Stimulated activated CD8-positive, alpha-beta memory T cell treated with anti-CD3 and anti-CD28 coated beads, Interleukin-15, amount 100 ng/mL, for 1 hour (primary cell): ENCODE measurements around the gene TINCR.
A peak's percentile ranks its signal among the peaks of the same experiment; 100 is the strongest.

ENCODE experiments used
- DNase-seq: peaks from one replicate; pipeline ENCODE4 v3.0.0-alpha.2; 2020; ENCODE audit warnings: low read depth

Gene TINCR

DNA sequence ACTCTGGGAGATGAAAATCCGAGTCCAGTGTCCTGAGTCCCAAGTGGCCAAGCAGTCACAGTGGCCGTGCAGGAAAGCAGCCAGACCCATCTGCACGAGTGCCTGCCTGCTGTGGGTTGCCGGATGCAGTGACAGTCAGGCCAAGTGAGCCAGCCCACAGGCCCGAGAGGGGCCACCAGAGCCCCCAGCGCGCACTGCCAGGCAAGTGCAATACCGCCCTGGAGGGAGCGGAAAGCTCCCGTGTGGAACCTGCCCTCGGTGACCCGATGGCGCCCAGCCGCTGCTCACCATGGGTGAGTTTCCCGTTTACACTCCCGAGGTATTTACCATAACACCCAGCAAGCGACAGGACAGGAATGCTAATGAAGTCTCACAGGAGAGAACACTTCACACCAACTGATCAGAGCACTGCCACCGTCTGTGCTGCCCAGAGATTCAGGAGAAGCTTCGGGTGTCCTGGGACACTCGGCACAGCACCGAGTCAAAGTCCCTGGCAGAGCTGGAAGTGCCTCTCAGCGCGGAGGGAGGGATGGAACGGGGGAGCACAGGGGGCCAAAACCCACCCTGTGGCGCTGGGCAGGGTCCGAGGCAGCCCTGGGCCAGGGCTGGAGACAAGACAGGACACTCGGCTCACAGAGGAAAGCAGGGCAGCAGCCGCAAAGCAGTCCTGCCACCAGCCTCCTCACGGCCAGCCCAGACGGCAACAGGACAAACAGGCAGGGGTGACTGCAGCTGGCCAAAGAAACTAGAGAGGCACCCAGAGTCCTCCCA lies 21.3 kb upstream of the TINCR start:
- DNase-seq, result no peak

DNA sequence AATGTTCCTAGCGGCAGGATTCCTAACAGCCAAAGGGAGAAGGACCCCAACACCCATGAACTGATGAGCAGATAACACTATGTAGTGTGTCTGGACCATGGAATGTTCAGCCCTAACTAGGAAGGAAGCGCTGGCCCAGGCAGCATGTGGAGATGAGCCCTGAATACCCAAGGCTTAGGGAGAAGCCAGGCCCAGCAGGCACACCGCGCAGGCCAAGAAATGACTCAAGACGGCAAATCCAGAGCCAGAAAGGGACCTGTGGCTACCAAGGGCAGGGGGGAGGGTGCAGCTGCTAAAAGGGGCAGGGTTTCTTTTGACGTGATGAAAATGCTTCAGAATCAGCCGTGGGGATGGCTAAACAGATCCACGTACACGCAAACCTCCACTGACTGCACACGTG lies 20.7 kb upstream of the TINCR start:
- DNase-seq, result no peak

DNA sequence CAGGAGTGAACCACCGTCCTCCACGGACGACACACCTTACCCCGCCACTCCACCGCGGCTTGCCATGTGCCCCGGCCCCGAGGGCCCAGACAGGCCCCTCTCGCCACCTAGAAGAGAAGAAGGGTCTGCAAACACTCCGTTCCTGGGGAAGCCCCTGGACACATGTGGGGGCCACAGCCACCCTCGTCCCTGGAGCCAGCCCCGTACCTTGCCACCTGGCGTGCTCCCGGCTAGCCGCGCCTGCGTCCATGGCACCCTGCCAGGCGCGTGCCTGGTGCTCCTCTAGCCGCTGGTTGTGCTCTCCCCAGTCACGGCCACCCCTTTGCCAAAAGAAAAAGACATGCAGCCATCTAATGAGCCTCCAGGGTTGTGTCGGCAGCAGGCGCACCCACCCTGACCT lies 19.9 kb upstream of the TINCR start:
- DNase-seq, result no peak

DNA sequence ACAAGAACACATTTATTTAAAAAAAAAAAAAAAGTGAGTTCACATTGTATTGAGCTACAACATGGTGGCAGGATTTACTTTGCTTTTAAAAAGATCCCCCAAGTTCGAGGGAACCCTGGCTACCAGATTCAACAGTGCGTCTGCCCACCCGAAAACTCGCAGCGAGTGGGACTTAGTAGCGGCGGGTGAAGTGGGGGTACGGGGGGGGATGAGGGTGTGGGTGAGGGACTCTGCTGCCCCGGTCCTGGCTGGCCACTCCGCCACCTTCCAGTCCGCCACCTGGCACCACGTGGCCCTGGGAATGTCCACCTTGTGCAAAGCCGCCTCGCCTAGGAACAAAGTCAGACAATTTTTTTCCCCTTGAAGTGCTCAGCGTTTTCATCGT lies 19.3 kb upstream of the TINCR start:
- no peak for DNase-seq

DNA sequence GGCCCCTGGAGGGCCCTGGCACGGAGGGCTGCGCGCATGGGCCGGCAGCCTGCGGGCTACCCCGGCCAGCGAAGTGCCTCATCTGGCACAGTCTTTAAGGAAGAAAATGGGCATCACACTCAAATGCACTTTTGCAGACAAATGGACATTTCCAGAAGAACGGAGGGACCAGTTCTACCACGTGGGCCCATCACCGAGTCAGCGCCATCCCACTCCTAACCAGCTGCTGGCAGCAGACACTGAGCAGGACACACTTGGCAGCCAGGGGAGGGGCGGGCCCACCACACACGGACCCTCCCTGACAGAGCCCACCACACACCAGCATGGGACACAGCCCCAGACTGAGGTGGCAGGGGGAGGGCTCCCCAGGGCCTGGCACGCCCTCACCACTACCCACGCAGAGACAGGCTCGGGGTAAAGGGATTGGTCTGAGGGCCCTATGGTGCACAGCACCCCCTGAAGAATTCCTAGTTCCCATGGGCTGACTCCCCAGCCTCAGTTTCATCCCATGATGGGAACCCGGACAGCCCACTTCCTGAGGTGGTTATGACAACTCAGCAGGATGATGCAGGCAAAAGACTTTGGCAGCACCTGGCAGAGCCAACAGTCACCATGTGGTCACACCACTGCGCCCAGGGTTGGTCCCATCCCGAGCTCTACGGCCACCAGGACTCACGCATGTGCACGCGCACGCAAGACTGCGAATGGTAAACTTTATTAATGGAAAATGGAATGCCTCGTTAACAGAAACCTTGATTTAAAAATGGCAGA lies 18.7 kb upstream of the TINCR start:
- DNase-seq, result no peak

DNA sequence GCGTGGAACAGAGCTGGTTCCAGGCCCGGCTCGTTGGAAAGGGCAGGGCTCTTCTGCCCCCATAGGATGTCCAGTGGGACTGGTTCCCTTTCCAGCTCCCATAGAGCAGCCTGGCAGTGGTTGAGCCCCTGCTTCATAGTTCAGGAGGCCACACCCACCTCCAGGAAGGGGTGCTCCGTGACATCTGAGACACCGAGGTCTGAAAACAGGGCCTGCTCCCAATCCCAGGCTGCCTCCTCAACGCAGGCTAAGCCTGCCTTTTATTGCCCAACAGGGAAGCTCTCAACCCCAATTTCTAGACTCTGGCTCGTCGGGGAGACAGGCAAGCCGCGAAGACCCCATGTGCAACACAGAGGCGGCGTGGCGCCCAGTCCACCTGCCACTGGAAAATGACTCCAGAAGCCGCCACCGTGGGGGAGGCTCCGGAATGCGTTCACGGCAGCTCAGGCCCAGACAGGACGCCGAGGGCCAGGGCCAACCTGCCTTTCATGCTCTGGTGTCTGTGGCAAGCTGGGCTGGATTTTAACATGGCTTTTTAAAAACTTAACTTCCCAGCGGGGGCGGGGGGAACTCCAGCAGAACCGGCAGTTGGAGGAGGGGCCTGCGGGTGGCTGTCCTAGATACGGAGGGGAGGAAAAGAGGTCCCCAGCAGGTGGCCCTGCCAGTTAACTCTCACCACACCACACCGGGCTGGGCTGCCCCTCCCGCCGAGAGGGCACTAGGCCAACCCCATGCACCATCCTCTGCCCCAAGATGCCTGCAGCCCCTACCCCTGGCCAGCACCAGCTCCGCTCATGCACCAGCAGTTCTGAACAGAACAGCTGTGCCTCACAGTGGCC lies 17.9 kb upstream of the TINCR start:
- no peak for DNase-seq

DNA sequence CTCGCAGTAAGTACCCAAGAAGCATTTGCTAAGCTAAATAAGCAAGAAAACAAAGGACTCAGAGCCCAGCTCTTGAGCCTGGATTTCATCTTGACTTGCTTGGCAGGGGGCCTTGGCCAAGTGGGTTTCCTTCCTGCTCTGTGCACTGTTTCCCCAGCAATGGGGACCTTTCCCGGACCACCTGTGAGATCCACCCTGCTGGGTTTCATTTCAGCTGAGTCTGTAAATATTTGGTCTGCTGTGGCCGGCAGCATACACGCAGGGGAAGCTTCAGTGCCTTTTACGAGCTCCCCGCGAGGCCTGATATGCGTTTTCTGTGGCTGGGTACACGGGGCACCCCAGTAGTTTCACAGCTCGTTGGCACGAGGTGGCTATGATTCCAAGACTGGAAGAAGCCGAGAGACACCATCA lies 12.4 kb upstream of the TINCR start:
- no peak for DNase-seq

DNA sequence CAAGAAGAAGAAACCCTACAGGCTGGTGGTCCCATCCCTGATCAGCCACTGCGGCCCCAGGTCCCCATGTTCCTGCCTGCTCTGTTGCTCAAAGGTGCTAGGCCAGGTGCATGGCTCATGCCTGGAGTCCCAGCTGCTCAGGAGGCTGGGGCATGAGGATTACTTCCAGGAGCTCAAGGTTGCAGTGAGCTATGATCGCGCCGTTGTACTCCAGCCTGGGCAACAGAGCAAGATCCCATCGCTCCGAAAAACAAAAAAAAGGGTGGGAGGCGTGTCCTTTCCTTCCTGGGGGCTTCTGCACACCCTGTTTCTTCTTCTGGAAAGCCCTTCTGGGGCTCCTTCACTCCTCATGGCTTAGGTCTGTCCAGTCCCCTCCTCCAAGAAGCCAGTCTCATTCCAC lies 11.9 kb upstream of the TINCR start:
- no peak for DNase-seq

DNA sequence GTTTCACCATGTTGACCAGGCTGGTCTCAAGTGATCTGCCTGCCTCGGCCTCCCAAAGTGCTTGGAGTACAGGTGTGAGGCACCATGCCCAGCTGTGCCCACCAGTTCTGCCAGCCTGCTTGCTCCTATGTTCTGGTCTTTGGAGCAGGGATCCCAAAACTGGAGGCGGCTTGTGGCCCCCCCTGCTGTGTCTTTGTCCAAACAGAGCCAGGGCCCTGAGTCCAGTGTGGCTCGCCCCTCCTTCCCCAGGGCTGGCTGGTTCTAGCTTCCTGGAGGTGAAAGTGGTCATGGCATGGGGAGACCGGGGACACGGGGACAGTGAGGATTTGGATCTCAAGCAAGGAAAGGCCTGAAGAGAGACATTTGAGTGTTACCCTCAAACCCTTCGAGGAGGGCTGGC lies 11.5 kb upstream of the TINCR start:
- no peak for DNase-seq

DNA sequence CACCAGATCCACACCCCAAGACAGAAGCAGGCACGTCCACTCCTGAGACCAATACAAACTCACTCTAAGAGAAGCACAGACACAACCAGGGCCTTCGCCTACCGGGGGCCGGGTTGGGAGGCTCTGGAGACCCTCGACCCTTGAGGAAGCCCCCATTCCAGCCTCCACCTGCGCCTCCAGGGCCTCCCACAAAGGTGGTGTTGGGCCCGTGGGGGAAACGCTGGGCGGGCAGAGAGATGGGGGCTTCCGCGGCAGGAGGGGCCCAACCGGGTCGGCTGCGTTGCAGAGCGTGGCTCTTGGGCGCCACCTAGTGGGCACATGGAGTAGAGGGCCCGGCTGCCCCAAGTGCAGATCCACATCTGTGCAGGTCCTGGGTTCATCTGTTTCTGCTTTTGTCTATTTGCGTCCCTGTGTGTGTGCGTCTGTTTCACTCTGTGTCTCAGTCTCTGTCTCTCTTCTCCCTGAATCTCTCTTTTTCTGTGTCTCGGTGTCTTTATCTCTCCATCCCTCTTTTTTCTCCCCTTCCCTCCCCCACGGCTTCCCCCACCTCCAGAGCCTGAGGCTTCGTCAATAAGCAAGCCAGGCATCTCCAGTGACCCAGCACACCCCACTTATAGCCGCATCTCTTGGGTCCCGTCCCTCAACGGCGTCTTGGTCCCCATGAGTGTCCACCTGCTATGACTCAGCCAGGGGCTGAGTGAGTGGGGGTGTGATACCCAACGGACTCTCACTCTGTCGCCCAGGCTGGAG lies 10.5 kb upstream of the TINCR start:
- DNase-seq, result peak; percentile 56

DNA sequence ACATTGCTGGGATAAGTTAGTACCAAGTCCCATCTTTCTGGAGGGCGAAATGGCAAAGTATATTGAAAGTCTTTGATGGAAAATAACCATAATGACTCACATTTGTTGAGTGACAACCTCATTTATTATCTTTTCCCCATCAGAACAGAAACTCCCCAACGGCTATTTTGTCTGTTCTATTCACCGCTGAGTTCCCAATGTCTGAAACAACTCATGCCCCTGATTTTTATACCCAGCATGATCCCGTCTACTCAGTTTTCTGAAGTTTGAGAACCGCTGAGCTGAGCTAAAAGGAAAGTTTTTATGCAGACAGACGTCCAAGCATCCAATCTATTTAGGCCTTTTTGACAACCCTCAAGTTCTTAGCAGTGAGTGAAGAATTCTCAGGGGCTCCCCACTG lies 7.8 kb upstream of the TINCR start:
- DNase-seq, result no peak

DNA sequence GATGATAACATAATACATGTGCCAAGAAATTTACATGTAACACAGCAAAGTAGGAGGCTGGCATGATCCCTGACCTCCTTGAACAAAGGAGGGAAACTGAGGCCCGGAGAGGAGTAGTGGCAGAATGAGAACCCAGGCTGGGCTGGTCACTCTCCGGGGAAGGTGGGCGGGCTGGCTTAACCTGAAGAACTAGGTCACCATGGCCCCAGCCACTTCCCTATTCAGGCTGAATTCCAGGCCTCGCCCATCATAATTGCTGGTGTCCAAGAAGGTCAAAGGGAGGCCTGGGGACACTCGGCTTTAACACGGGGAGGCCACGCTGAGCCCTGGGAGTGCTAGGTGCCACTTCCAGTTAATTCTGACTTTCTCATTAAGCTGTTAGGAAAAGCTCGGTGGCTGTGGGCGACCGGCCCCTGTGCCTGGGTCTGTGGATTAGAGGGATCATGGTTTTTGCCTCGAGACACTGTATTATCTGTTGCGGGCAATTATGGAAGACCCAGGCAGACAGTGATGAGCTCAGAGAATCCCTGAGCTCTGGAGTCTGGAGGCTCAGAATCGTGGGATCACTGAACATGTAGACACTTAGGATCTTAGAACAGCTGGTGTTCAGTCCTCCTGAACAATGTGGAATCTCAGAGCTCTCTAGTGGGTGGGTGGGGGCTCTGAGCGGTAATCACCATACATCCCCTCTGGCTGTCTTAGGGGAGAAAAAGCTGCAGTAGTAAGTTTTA lies 5.0 kb upstream of the TINCR start:
- no peak for DNase-seq

DNA sequence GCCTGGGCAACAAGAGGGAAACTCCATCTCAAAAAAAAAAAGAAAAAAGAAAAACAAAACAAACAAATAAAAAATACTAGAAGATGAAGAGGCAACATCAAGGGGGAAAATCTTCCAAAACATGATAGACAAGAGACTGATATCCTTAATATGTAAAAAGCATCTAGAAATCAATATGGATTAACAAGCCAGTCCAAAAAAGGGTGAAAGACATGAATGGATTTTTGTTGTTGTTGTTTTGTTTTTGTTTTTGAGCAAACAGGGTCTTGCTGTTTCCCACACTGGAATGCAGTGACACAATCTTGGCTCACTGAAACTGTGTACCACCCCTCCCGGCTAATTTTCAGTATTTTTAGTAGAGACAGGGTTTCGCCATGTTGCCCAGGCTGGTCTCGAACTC lies 4.0 kb upstream of the TINCR start:
- no peak for DNase-seq

DNA sequence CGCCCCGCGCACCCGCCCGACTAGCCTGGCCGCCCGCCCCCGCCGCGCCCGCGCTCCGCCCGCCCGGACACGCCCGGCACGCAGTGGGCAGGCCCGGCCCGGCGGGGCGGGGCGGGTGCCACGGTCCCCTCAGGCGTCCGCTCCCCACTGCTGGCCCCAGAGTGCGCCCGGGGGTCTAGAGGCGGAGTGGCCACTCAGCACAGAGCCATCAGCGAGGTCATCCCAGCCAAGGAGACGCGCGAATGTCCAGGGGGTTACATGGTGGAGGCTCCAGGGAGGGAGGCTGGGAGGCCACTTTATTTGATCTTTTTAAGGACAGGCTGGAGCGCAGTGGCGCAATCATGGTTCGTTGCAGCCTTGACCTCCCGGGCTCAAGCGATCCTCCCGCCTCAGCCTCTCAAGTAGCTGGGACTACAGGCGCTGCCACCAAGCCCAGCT lies 236 bp upstream of the TINCR start:
- no peak for DNase-seq

DNA sequence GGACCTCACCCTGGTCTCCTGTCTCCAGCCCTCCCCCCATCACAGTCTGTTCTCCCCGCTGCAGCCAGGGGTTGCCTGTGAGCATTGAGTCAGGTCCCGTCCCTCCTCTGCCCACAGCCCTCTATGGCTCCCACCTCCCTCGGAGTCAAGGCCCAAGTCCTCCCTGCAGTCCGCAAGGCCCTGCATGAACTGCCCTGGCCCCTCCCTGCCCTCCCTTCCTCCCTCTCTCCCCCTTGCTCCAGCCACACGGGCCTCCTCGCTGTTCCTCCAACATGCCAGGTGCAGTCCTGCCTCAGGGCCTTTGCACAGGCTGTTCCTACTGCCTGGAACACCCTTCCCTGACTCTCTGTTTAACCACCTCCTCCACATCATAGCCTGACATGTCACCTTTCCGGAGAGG lies 2.8 kb downstream of the TINCR start:
- DNase-seq, result no peak

DNA sequence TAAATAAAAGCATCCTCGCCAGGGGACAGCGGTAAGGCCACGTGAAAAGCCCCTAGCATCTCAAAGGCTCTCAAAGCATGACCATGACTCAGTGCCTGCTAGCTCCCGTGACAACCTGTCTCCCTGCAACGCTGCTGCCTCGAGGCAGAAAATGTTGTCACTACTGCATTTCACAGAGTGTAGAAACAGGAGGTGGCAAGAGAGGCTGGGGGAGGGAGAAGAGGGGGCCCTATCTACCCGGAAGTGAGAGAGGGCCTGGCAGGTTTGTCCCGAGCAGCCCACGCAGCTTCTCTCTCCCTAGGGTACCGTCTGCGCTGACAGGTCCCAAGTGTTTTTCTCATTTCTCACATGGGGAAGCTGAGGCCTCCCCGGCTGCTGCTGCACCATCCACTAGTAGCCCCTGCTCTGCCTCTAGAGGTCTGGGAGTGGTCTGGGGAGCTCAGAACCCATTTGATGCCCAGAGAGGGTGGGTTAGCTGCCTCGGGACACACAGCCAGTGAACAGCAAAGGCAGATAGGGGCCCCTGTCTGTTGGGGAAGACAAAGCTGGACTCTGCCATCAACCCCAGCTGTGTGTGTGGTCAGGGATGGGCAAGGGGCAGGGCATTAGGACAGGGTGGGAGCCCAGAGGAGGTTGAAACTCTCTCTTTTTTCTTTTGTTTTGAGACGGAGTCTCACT lies 3.7 kb downstream of the TINCR start:
- no peak for DNase-seq

DNA sequence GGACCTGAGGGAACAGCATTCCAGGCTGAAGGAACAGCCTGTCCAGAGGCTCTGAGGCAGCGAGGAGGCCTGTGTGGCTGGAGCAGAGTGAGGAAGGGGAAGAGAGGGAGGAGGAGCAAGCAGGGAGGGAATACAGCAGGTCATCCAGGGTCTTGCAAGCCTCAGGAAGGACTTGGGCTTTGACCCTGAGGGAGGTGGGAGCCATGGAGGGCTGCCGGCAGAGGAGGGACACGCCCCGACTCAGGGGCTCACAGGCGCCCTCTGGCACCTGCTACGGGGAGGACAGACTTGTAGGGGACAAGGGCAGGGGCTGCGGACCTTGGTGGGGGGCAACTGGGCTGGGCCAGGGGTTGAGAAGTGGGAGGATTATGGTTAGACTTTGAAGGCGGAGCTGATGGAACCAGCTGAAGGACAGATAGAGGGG lies 4.7 kb downstream of the TINCR start:
- no peak for DNase-seq

DNA sequence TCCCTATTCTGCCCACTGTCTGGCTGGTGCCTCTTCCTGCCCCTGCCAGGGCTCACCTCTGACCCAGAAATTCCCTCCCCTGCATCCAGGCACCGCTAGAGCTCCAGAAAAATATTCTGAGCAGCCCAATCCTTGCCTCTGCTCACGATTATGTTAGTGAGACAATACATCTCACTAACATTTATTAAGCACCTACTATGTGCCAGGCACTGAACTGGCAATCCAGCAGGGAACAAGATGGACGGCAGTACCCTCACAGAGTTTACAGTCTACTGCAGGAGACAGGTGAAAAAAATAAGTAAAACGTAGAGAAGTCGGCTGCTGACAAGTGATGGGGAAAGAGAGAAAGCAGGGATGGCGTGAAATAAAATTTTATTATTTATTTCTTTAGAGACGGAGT lies 5.5 kb downstream of the TINCR start:
- DNase-seq, result no peak

DNA sequence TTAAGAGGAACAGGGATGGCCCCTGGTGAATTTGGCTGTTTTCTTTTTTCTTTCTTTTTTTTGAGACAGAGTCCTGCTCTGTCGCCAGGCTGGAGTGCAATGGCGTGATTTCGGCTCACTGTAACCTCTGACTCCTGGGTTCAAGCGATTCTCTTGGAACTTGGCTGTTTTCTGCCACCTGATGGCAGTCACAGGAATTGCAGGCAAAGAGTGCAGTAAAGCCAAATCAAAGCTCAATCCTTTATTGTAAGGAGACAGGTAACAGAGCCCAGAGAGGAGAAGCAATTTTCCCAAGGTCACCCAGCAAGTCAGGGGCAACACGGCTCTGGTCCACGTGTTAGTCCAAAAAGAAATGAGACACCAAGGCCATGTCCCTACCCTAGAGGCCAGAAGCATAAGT lies 6.2 kb downstream of the TINCR start:
- DNase-seq, result no peak

DNA sequence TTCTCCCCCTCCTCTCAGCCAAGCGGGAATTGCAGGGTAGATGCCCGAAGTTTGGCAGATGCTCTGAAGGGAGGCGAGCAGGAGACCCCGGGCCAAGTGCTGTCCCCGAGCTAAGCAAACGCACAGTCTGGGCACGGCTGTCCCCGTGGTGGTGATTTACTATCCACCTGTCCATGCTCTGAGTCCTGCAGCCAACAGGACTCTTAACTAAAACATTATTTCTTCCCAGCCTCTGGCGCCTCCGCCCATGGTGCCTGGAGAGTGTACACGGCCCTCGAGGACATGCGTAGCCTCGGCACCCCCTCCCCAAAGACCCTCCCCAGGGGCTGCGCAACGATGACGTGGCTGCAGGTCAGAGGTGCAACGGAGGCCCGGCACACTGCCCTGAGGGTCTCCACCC lies 7.6 kb downstream of the TINCR start:
- no peak for DNase-seq

DNA sequence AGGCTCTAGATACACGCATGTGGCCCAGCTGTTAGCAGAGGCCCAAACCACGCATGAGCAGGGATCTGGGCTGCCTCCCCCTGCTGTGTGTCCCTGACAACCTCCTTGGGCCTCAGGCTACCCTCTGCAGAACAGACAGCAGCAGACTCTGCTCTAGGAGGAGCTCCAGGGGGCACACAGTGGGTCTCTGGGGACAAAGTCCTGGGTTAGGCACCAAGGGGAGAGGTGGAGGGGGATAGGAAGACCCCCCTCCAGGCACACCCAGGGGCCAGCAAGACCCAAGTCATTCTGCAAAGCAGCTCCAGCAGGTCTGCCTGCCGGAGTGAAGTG lies 8.0 kb downstream of the TINCR start:
- DNase-seq, result no peak
